Measurements from ENCODE around the gene IQCE. TPM values are rescaled to one million over a fixed set of nuclear protein-coding genes. Genes with fewer than 3 reads are reported as not detected.

IQCE gene
- total and polyA plus RNA-seq, 10 of the 15 experiments (the other 5 are each of a cell fraction or from before 2014, with no cell fraction given), result 0.37 to 8.1 (median 3.7) TPM

DNA sequence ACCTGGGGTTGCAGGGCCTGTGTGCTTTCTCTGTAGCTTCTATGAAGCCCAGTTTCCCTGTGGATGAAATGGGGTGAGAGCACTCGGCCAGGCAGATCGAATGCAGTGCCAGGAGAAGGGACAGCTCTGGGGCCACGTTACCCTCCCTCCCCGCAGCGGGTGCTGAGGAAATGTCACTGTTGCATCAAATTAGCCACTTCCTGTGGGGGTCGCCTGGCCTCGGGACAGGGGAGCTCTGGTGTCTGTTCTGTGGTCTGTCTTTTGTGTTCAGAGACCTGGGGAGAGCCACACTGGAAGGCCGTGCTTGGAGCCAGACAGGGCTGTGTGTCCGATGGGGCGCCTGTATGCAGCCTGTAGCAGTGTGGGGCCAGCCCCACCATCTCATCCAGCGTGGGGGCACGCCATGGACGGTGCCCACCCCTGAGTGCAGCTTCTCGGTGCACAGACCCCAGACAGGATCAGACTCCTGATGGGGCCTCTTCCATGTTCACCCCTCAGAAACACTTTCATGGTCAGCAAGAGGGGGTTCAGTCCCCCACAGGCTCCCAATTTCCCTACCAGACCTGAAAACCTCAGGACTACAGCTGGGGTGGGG is 86.6 kb downstream of the IQCE start (continued):
- TF ChIP-seq NR2C2 (IDR thresholded peaks at IDR 0.05; ENCODE audit: borderline replicate concordance, control insufficient read depth, insufficient read length, low read depth) (no peak), ZNF24 (IDR thresholded peaks at IDR 0.05) (no peak), MEF2B (IDR thresholded peaks at IDR 0.05; ENCODE audit: partially characterized antibody, poor library complexity, severe bottlenecking) (no peak), NBN (IDR thresholded peaks at IDR 0.05) (no peak), RBBP5 (conservative IDR thresholded peaks at IDR 0.05) (no peak), LARP7 (IDR thresholded peaks at IDR 0.05) (0 out of 2 replicates have a peak, but pooled peaks have one; percentile 15), NFYB (IDR thresholded peaks at IDR 0.05; ENCODE audit: insufficient read depth, low read depth, low read length) (no peak), FOS (IDR thresholded peaks at IDR 0.05; ENCODE audit: borderline replicate concordance, extremely low read depth, insufficient read length) (no peak), CREB1 (IDR thresholded peaks at IDR 0.05; ENCODE audit: low read depth) (peak; percentile 69; the same call in 1 of the 2 replicates), RAD21 (IDR thresholded peaks at IDR 0.05; ENCODE audit: insufficient read depth, low read depth, low read length) (no peak), MYC (IDR thresholded peaks at IDR 0.05; ENCODE audit: insufficient read depth, insufficient read length, insufficient replicate concordance, low read length, severe bottlenecking) (no peak), SREBF1 (IDR thresholded peaks at IDR 0.05; ENCODE audit: low read length) (no peak), ZZZ3 (IDR thresholded peaks at IDR 0.05; ENCODE audit: control insufficient read depth, insufficient read length, low read depth) (no peak), EP300 (IDR thresholded peaks at IDR 0.05; ENCODE audit: borderline replicate concordance in 1 of 2, control insufficient read depth in 1 of 2, low read depth in 2 of 2, low read length in 2 of 2) (peak in 1 of 2 experiments; percentile 20; a peak in 1 of 4 replicates), GABPA (IDR thresholded peaks at IDR 0.05; ENCODE audit: low read depth) (no peak), SMC3 (IDR thresholded peaks at IDR 0.05; ENCODE audit: borderline replicate concordance, low read length) (no peak), SREBF2 (IDR thresholded peaks at IDR 0.05; ENCODE audit: low read length) (no peak), CHD1 (IDR thresholded peaks at IDR 0.05; ENCODE audit: low read depth, low read length) (no peak), ATF7 (IDR thresholded peaks at IDR 0.05; ENCODE audit: low read depth) (no peak), MEF2A (IDR thresholded peaks at IDR 0.05; ENCODE audit: insufficient read depth, low read depth, low read length) (no peak), CHD2 (IDR thresholded peaks at IDR 0.05; ENCODE audit: borderline replicate concordance, low read depth, low read length) (0 out of 2 replicates have a peak, but pooled peaks have one; percentile 33), RAD51 (IDR thresholded peaks at IDR 0.05) (no peak), TCF3 (IDR thresholded peaks at IDR 0.05; ENCODE audit: borderline replicate concordance, insufficient read depth, low read depth, low read length) (no peak), MTA2 (IDR thresholded peaks at IDR 0.05; ENCODE audit: low read depth) (no peak)
- TF ChIP-seq, protein P1, sequence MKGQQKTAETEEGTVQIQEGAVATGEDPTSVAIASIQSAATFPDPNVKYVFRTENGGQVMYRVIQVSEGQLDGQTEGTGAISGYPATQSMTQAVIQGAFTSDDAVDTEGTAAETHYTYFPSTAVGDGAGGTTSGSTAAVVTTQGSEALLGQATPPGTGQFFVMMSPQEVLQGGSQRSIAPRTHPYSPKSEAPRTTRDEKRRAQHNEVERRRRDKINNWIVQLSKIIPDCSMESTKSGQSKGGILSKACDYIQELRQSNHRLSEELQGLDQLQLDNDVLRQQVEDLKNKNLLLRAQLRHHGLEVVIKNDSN (IDR thresholded peaks at IDR 0.05; ENCODE audit: borderline replicate concordance, extremely low read length, insufficient read depth, low read depth, low read length), result no peak
- TF ChIP-seq, protein P2, sequence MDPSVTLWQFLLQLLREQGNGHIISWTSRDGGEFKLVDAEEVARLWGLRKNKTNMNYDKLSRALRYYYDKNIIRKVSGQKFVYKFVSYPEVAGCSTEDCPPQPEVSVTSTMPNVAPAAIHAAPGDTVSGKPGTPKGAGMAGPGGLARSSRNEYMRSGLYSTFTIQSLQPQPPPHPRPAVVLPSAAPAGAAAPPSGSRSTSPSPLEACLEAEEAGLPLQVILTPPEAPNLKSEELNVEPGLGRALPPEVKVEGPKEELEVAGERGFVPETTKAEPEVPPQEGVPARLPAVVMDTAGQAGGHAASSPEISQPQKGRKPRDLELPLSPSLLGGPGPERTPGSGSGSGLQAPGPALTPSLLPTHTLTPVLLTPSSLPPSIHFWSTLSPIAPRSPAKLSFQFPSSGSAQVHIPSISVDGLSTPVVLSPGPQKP (IDR thresholded peaks at IDR 0.05; ENCODE audit: low read depth, low read length), result no peak
- TF ChIP-seq, protein P3, sequence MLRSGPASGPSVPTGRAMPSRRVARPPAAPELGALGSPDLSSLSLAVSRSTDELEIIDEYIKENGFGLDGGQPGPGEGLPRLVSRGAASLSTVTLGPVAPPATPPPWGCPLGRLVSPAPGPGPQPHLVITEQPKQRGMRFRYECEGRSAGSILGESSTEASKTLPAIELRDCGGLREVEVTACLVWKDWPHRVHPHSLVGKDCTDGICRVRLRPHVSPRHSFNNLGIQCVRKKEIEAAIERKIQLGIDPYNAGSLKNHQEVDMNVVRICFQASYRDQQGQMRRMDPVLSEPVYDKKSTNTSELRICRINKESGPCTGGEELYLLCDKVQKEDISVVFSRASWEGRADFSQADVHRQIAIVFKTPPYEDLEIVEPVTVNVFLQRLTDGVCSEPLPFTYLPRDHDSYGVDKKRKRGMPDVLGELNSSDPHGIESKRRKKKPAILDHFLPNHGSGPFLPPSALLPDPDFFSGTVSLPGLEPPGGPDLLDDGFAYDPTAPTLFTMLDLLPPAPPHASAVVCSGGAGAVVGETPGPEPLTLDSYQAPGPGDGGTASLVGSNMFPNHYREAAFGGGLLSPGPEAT (IDR thresholded peaks at IDR 0.05; ENCODE audit: low read depth), result no peak
- TF ChIP-seq, protein P4, sequence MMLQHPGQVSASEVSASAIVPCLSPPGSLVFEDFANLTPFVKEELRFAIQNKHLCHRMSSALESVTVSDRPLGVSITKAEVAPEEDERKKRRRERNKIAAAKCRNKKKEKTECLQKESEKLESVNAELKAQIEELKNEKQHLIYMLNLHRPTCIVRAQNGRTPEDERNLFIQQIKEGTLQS (IDR thresholded peaks at IDR 0.05; ENCODE audit: borderline replicate concordance, extremely low read depth, low read depth, low read length), result no peak
